Activated T-helper 17 cell treated with anti-CD3 and anti-CD28 coated beads, Interleukin-2, amount 50 U/mL, for 72 hours (primary cell): ENCODE measurements around the gene CYP27C1. TPM values are rescaled to one million over a fixed set of nuclear protein-coding genes. Genes with fewer than 3 reads are reported as not detected.

Experiments
- total RNA-seq, 2 donors: library from RNA; stranded (reverse); gene quantifications; one replicate each; pipeline ENCODE4 v1.2.3, GENCODE V29; 2022

The CYP27C1 gene
- total RNA-seq, 2 donors from 2014 or later: not detected

Other genes starting within 250 kb of the CYP27C1 start
- 100 to 1,000 TPM in 1 of 2 donors, 10 to 100 TPM in 1; 84.0 to 110 TPM for gene BIN1, start 113.1 kb downstream of the CYP27C1 start, total RNA-seq
- 10 to 100 TPM; 51.6 to 58.2 TPM for gene ERCC3, start 73.8 kb upstream of the CYP27C1 start, total RNA-seq
- 10 to 100 TPM; 44.9 to 92.5 TPM for gene MAP3K2, start 167.7 kb upstream of the CYP27C1 start, total RNA-seq
- not detected for gene PROC, start 198.1 kb upstream of the CYP27C1 start, total RNA-seq